Endothelial cell of umbilical vein (primary cell): ENCODE data around the gene SLC35B2. TPM values are rescaled to one million over a fixed set of nuclear protein-coding genes. Genes with fewer than 3 reads are reported as not detected.

Source experiments
- BruUV-seq: library from RNA; stranded (reverse); fragments of 400-500 nt; replicated peaks from 2 replicates; lab custom pipeline; 2021; lab: Mats Ljungman, UMichigan
- CTCF ChIA-PET: fragments of 300-600, 350-600 bp; sonication (Branson Sonifier 250); formaldehyde crosslinking; loops from one replicate; lab custom pipeline; 2021; ENCODE audit warnings: antibody characterized with exemption, inconsistent platforms; lab: Charles Lee
- POLR2A ChIA-PET: fragments of 300-600, 350-600 bp; sonication (Branson Sonifier 250); formaldehyde crosslinking; loops from one replicate; lab custom pipeline; 2021; ENCODE audit warnings: antibody characterized with exemption, inconsistent platforms; lab: Charles Lee
- DNase-seq: peaks from one replicate; pipeline ENCODE4 v3.0.0-alpha.2; 2011; ENCODE audit warnings: low read depth, low spot score
- FAIRE-seq: peaks from 2 replicates; lab custom pipeline; 2011; peaks lifted over from hg19 to GRCh38; lab: Jason Lieb, UNC
- H2AFZ ChIP-seq: 2 replicates; pipeline ENCODE4 v1.6.0; 2012; ENCODE audit warnings: low read depth, low read length, control low read depth, inconsistent platforms
- H3K27ac ChIP-seq: 2 replicates; pipeline ENCODE4 v1.5.1; 2011; ENCODE audit warnings: low read depth, mild to moderate bottlenecking, control low read depth, low read length, moderate library complexity; ENCODE audit not compliant: insufficient read depth
- H3K27me3 ChIP-seq, 2 experiments: 2 replicates each; pipeline versions ENCODE4 v1.6.0 to v1.6.1; 2011; ENCODE audit warnings: low read length in 2 of 2, mixed read lengths in 1 of 2; ENCODE audit not compliant: control insufficient read depth in 2 of 2, insufficient read depth in 2 of 2
- H3K36me3 ChIP-seq, 2 experiments: 2 replicates in 1 of 2; 3 replicates in 1 of 2; pipeline ENCODE4 v1.5.1; 2011; ENCODE audit warnings: low read length in 2 of 2, mild to moderate bottlenecking in 1 of 2, moderate library complexity in 1 of 2; ENCODE audit not compliant: control insufficient read depth in 2 of 2, insufficient read depth in 2 of 2; ENCODE audit errors: extremely low read depth in 1 of 2
- H3K4me1 ChIP-seq: 3 replicates; pipeline ENCODE4 v1.5.1; 2011; ENCODE audit warnings: mild to moderate bottlenecking, low read length; ENCODE audit not compliant: control insufficient read depth, insufficient read depth; ENCODE audit errors: extremely low read depth
- H3K4me2 ChIP-seq: 2 replicates; pipeline ENCODE4 v1.6.1; 2011; ENCODE audit warnings: low read length, control low read depth, mixed read lengths; ENCODE audit not compliant: insufficient read depth
- H3K4me3 ChIP-seq, 3 experiments: fragments of 200-600 bp in 1 of 3; sonication (generic), shearing (Covaris generic) in 1 of 3; replicated peaks in 1 of 3; 2 replicates each; pipeline ENCODE4 v1.5.1; 2011 to 2016; ENCODE audit warnings: control low read depth in 3 of 3, low read length in 3 of 3, mild to moderate bottlenecking in 2 of 3, inconsistent platforms in 1 of 3, low read depth in 1 of 3, moderate library complexity in 1 of 3; ENCODE audit not compliant: insufficient read depth in 1 of 3
- H3K79me2 ChIP-seq: 2 replicates; pipeline ENCODE4 v1.6.0; 2012; ENCODE audit warnings: low read length, inconsistent platforms; ENCODE audit not compliant: control insufficient read depth, insufficient read depth
- H3K9ac ChIP-seq: replicated peaks from 2 replicates; pipeline ENCODE3; 2011; ENCODE audit warnings: low read length, control low read depth; ENCODE audit not compliant: insufficient read depth; ENCODE audit errors: extremely low read depth
- H3K9me1 ChIP-seq: replicated peaks from 3 replicates; pipeline ENCODE4 v1.6.0; 2011; ENCODE audit warnings: mild to moderate bottlenecking, low read length; ENCODE audit not compliant: control insufficient read depth, insufficient read depth; ENCODE audit errors: extremely low read depth
- H3K9me3 ChIP-seq: replicated peaks from 2 replicates; pipeline ENCODE4 v1.5.1; 2012; ENCODE audit warnings: low read length, inconsistent platforms; ENCODE audit not compliant: control insufficient read depth, insufficient read depth
- H4K20me1 ChIP-seq: replicated peaks from 2 replicates; pipeline ENCODE3; 2011; ENCODE audit warnings: mild to moderate bottlenecking, low read length; ENCODE audit not compliant: control insufficient read depth, insufficient read depth; ENCODE audit errors: extremely low read depth
- CTCF ChIP-seq, 2 donors: IDR thresholded peaks; 1 replicate in 1 of 2; 2 replicates in 1 of 2; pipeline ENCODE4 v1.5.1; 2011; ENCODE audit warnings: low read length in 2 of 2, mild to moderate bottlenecking in 2 of 2, moderate library complexity in 2 of 2, control low read depth in 1 of 2, inconsistent platforms in 1 of 2, low read depth in 1 of 2; ENCODE audit not compliant: insufficient read depth in 1 of 2; ENCODE audit errors: extremely low read depth in 1 of 2
- EZH2 ChIP-seq: IDR thresholded peaks from 2 replicates; pipeline ENCODE4 v1.6.1; 2012; ENCODE audit warnings: borderline replicate concordance, low read depth, mild to moderate bottlenecking, moderate library complexity, low read length, inconsistent platforms; ENCODE audit not compliant: severe bottlenecking
- FOS ChIP-seq: IDR thresholded peaks from 2 replicates; pipeline ENCODE4 v1.6.1; 2011; ENCODE audit warnings: mild to moderate bottlenecking, low read length, moderate library complexity, borderline replicate concordance; ENCODE audit not compliant: insufficient read depth
- GATA2 ChIP-seq: IDR thresholded peaks from 2 replicates; pipeline ENCODE4 v1.7.0; 2011; ENCODE audit warnings: low read depth, mild to moderate bottlenecking, moderate library complexity, mixed read lengths, low read length; ENCODE audit not compliant: insufficient read length, insufficient read depth
- JUN ChIP-seq: IDR thresholded peaks from 2 replicates; pipeline ENCODE4 v1.6.1; 2011; ENCODE audit warnings: borderline replicate concordance, low read depth; ENCODE audit not compliant: insufficient read length, insufficient read depth
- MAX ChIP-seq: IDR thresholded peaks from 2 replicates; pipeline ENCODE4 v1.6.1; 2011; ENCODE audit not compliant: insufficient read depth, insufficient read length
- MYC ChIP-seq: IDR thresholded peaks from one replicate; pipeline ENCODE4 v1.6.1; 2011; ENCODE audit warnings: mild to moderate bottlenecking, low read depth, low read length
- POLR2A ChIP-seq: IDR thresholded peaks from 2 replicates; pipeline ENCODE4 v1.6.1; 2012; ENCODE audit warnings: low read depth, mild to moderate bottlenecking, control low read depth, low read length
- POLR2AphosphoS5 ChIP-seq: IDR thresholded peaks from 2 replicates; pipeline ENCODE4 v1.6.1; 2012; ENCODE audit warnings: low read depth, mild to moderate bottlenecking, control low read depth, low read length, moderate library complexity; ENCODE audit not compliant: insufficient read depth
- dilution Hi-C: fragments of 300-500 bp; cut with MboI; formaldehyde crosslinking; loops from one replicate; pipeline ENCODE4 v1.15.0; 2019; ENCODE audit warnings: low sequenced_read_pairs; ENCODE audit not compliant: extremely low pct_ligation_motif_present
- intact Hi-C: fragments of 100-400 bp; cut with micrococcal nuclease; formaldehyde crosslinking; loops from one replicate; pipeline ENCODE4 v1.10.0; 2022
- polyA plus RNA-seq, 4 experiments: library from polyadenylated mRNA; depleted of rRNA in 3 of 4; stranded (reverse) in 3 of 4; unstranded in 1 of 4; fragments of >200 nt; gene quantifications; 2 replicates each; pipeline versions ENCODE4 v1.2.1 to v1.2.3, GENCODE V29; 2011 to 2012; ENCODE audit warnings: missing spikeins in 1 of 4
- total RNA-seq: library from RNA; stranded (reverse); gene quantifications from 2 replicates; pipeline ENCODE4 v1.2.3, GENCODE V29; 2021

The SLC35B2 gene
- total and polyA plus RNA-seq, 2 donors (not counting 3 experiments of a cell fraction or from before 2014, with no cell fraction given), result 53.4 to 112 TPM

- ChIA-PET POLR2A (no interaction called here), CTCF (interaction anchor here (3.0 kb wide), 1 partner anchor 56 kb away, joined by 22 read pairs; no protein-coding TSS in a partner anchor)
- BruUV-seq, result no TSS peak
- FAIRE-seq (no peak), DNase-seq (no peak)
- Histone ChIP-seq H3K79me2 (peaks cover 64% of the 10 kb centered on the region), H3K9ac (no peak overlapping the region), H3K27ac (no peak overlapping the region), H3K9me3 (no peaks in the 10 kb centered on the region), H3K36me3 (peaks cover 8 to 33% of the 10 kb centered on the region in 2 experiments), H3K4me2 (no peak overlapping the region), H3K4me1 (peaks cover 30% of the 10 kb centered on the region), H3K4me3 (no peak overlapping the region), H3K9me1 (no peaks in the 10 kb centered on the region), H2AFZ (no peak overlapping the region), H4K20me1 (no peaks in the 10 kb centered on the region), H3K27me3 (no peaks in the 10 kb centered on the region)
- dilution Hi-C loops, result no loop called here
- intact Hi-C loops, result no loop called here
- TF ChIP-seq POLR2A (no peak), POLR2AphosphoS5 (no peak), JUN (no peak), MYC (no peak), FOS (no peak), MAX (no peak), GATA2 (no peak), EZH2 (no peak), CTCF (IDR thresholded peaks at IDR 0.05; ENCODE audit: extremely low read depth in 1 of 2, insufficient read depth in 1 of 2, low read depth in 1 of 2, low read length in 2 of 2) (no peak)
Measured at GRCh38 chr6:44228836-44229235, 28.5 kb downstream of the SLC35B2 start.
